ENCODE measurements around the gene ANKRD36. TPM values are rescaled to one million over a fixed set of nuclear protein-coding genes. Genes with fewer than 3 reads are reported as not detected.

Gene ANKRD36
- total and polyA plus RNA-seq, 2 of the 13 experiments (the other 11 are each of a cell fraction or from before 2014, with no cell fraction given) = 6.4 to 27.3 TPM

GRCh38 chr2:97068074-97068473, 44.9 kb upstream of the ANKRD36 start:
- H2AFZ ChIP-seq (ENCODE audit: low read length) = no peak overlapping the region
- no peak overlapping the region for H3K27ac ChIP-seq (ENCODE audit: extremely low read length, insufficient read depth, low read length)
- H3K79me2 ChIP-seq (ENCODE audit: insufficient read depth, low read length) = no peaks in the 10 kb centered on the region
- no peaks in the 10 kb centered on the region for H3K4me1 ChIP-seq (ENCODE audit: insufficient read depth, low read length)
- no peaks in the 10 kb centered on the region for H4K20me1 ChIP-seq (ENCODE audit: insufficient read depth, low read length)
- 4% methylated on average over 1 of the region's 1 CpG for WGBS (ENCODE audit: low lambda C conversion rate)
- ChIA-PET CTCF (ENCODE audit: low intra/inter-chr PET ratio, low total read pairs) (no interaction called here), POLR2A (no interaction called here)
- H3K36me3 ChIP-seq (replicated peaks in 1 of 2; ENCODE audit: control insufficient read depth in 1 of 2, insufficient read depth in 2 of 2, low read length in 2 of 2) = no peaks in the 10 kb centered on the region
- peak; percentile 46 for ATAC-seq
- intact Hi-C loops (cut with micrococcal nuclease; ENCODE audit: unreplicated experiment) = no loop called here
- no peak for DNase-seq (ENCODE audit: low spot score)
- H3K4me2 ChIP-seq (ENCODE audit: low read depth, low read length) = no peak overlapping the region
- H3K9me3 ChIP-seq (ENCODE audit: low read length) = no peaks in the 10 kb centered on the region
- H3K4me3 ChIP-seq (replicated peaks in 1 of 3; ENCODE audit: insufficient read depth in 1 of 3, low read depth in 2 of 3, low read length in 3 of 3) = no peak overlapping the region
- no peak overlapping the region for H3K9ac ChIP-seq (ENCODE audit: insufficient read depth, low read depth, low read length)
- in situ Hi-C loops (cut with HindIII; ENCODE audit: extremely low pct_ligation_motif_present, low pct_unique_long_range_greater_than_20kb) = no loop called here
- BruUV-seq (replicated peaks) = no TSS peak
- FAIRE-seq = no peak
- peaks cover 0 to 13% of the 10 kb centered on the region in 2 experiments; a peak in 2 of 5 replicates for H3K27me3 ChIP-seq (ENCODE audit: control insufficient read depth in 1 of 2, insufficient read depth in 2 of 2, low read length in 2 of 2)
- no peak for TF ChIP-seq ZBTB2 (CRISPR knock-in tag; IDR thresholded peaks at IDR 0.05; ENCODE audit: low read depth)
- no peak for TF ChIP-seq ZNF138 (CRISPR knock-in tag; IDR thresholded peaks at IDR 0.05; ENCODE audit: low read depth)
- no peak for TF ChIP-seq HMGXB3 (CRISPR knock-in tag; IDR thresholded peaks at IDR 0.05; ENCODE audit: borderline replicate concordance)
- no peak for TF ChIP-seq MXD1 (CRISPR knock-in tag; IDR thresholded peaks at IDR 0.05)
- TF ChIP-seq ZNF563 (CRISPR knock-in tag; IDR thresholded peaks at IDR 0.05) = no peak
- no peak for TF ChIP-seq ZFP36L1 (CRISPR knock-in tag; IDR thresholded peaks at IDR 0.05)
- TF ChIP-seq ZNF280D (CRISPR knock-in tag; IDR thresholded peaks at IDR 0.05) = no peak
- no peak for TF ChIP-seq FOXM1 (CRISPR knock-in tag; IDR thresholded peaks at IDR 0.05)
- no peak for TF ChIP-seq MAX (IDR thresholded peaks at IDR 0.05)
- no peak for TF ChIP-seq ZNF720 (CRISPR knock-in tag; IDR thresholded peaks at IDR 0.05)
- TF ChIP-seq ZFP1 (CRISPR knock-in tag; IDR thresholded peaks at IDR 0.05) = no peak
- TF ChIP-seq ZNF564 (CRISPR knock-in tag; IDR thresholded peaks at IDR 0.05) = no peak
- no peak for TF ChIP-seq ZNF549 (CRISPR knock-in tag; IDR thresholded peaks at IDR 0.05)
- no peak for TF ChIP-seq ZNF282 (IDR thresholded peaks at IDR 0.05; ENCODE audit: partially characterized antibody)
- no peak for TF ChIP-seq ZNF432 (CRISPR knock-in tag; IDR thresholded peaks at IDR 0.05; ENCODE audit: borderline replicate concordance)
- no peak for TF ChIP-seq ZNF383 (CRISPR knock-in tag; IDR thresholded peaks at IDR 0.05; ENCODE audit: borderline replicate concordance)
- TF ChIP-seq SP1 (IDR thresholded peaks at IDR 0.05) = no peak
- TF ChIP-seq SP1 (CRISPR knock-in tag; IDR thresholded peaks at IDR 0.05) = no peak

Data from HepG2 (cell line).